Measurements from ENCODE around the gene SYTL2.
A peak's percentile ranks its signal among the peaks of the same experiment; 100 is the strongest.

SYTL2 gene

GRCh38 chr11:85735876-85736460, 75.0 kb downstream of the SYTL2 start:
- no peak for DNase-seq

GRCh38 chr11:85732965-85733364, 78.0 kb downstream of the SYTL2 start:
- no peak for DNase-seq

GRCh38 chr11:85726381-85726780, 84.6 kb downstream of the SYTL2 start:
- no peak for DNase-seq

- DNase-seq, result no peak
Observed at GRCh38 chr11:85725510-85726258, 85.3 kb downstream of the SYTL2 start.

- no peak for DNase-seq
Observed at GRCh38 chr11:85724748-85725465, 86.0 kb downstream of the SYTL2 start.

- DNase-seq, result no peak
Observed at GRCh38 chr11:85723088-85723487, 87.9 kb downstream of the SYTL2 start.

GRCh38 chr11:85721191-85721590, 89.8 kb downstream of the SYTL2 start:
- no peak for DNase-seq

- peak in 55 of 58 donors; percentile 2 to 81 (median 41) for DNase-seq
Observed at GRCh38 chr11:85718991-85719807, 91.7 kb downstream of the SYTL2 start.

- no peak for DNase-seq
Observed at GRCh38 chr11:85718126-85718943, 92.6 kb downstream of the SYTL2 start.

GRCh38 chr11:85717429-85717828, 93.5 kb downstream of the SYTL2 start:
- DNase-seq, result no peak

GRCh38 chr11:85712953-85713352, 98.0 kb downstream of the SYTL2 start:
- no peak for DNase-seq

GRCh38 chr11:85710917-85711316, 100.0 kb downstream of the SYTL2 start:
- DNase-seq, result peak in 1 of 58 donors; percentile 7

- no peak for DNase-seq
Observed at GRCh38 chr11:85709941-85710702, 100.8 kb downstream of the SYTL2 start.

- no peak for DNase-seq
Observed at GRCh38 chr11:85705800-85706199, 105.1 kb downstream of the SYTL2 start.

- no peak for DNase-seq
Observed at GRCh38 chr11:85704967-85705366, 106.0 kb downstream of the SYTL2 start.

GRCh38 chr11:85699957-85700741, 110.8 kb downstream of the SYTL2 start:
- no peak for DNase-seq

- no peak for DNase-seq
Observed at GRCh38 chr11:85698195-85698594, 112.7 kb downstream of the SYTL2 start.

- no peak for DNase-seq
Observed at GRCh38 chr11:85697747-85698146, 113.2 kb downstream of the SYTL2 start.

- no peak for DNase-seq
Observed at GRCh38 chr11:85695546-85695945, 115.4 kb downstream of the SYTL2 start.

Data from anterior cingulate cortex (tissue), 58 donors.